ENCODE results near the gene PTX3. TPM values are rescaled to one million over a fixed set of nuclear protein-coding genes. Genes with fewer than 3 reads are reported as not detected.

PTX3 gene
- total RNA-seq, 1 experiment from 2014 or later: 0.59 TPM

DNA sequence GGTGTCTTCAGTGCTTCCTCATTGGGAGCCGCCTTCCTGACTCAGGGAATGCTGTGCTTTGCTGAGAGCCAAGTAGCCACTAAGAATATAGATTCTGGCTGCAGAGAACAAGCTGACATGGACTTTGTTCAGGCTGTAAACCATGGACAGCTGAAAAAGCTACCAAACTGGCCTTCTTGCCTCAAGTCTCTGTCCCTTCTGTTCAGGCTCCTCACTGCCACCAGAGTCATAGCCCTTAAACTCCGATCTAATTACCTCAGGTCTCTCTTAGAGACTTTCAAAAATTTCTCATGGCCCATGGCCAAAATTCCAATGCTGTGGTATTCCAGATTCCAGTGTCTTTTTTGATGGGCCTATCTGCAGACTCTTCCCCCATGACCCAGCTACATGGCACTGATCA is 19.4 kb upstream of the PTX3 start (continued):
- TF ChIP-seq SOX15 (CRISPR knock-in tag; IDR thresholded peaks at IDR 0.05) (no peak), JUN (CRISPR knock-in tag; IDR thresholded peaks at IDR 0.05) (no peak), OVOL2 (CRISPR knock-in tag; IDR thresholded peaks at IDR 0.05; ENCODE audit: borderline replicate concordance) (no peak), GABPB1 (CRISPR knock-in tag; IDR thresholded peaks at IDR 0.05) (no peak)
- TF ChIP-seq, protein P1, sequence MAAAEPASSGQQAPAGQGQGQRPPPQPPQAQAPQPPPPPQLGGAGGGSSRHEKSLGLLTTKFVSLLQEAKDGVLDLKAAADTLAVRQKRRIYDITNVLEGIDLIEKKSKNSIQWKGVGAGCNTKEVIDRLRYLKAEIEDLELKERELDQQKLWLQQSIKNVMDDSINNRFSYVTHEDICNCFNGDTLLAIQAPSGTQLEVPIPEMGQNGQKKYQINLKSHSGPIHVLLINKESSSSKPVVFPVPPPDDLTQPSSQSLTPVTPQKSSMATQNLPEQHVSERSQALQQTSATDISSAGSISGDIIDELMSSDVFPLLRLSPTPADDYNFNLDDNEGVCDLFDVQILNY (CRISPR knock-in tag; IDR thresholded peaks at IDR 0.05): no peak
- TF ChIP-seq, protein P2, sequence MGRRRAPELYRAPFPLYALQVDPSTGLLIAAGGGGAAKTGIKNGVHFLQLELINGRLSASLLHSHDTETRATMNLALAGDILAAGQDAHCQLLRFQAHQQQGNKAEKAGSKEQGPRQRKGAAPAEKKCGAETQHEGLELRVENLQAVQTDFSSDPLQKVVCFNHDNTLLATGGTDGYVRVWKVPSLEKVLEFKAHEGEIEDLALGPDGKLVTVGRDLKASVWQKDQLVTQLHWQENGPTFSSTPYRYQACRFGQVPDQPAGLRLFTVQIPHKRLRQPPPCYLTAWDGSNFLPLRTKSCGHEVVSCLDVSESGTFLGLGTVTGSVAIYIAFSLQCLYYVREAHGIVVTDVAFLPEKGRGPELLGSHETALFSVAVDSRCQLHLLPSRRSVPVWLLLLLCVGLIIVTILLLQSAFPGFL (CRISPR knock-in tag; IDR thresholded peaks at IDR 0.05; ENCODE audit: borderline replicate concordance): no peak

DNA sequence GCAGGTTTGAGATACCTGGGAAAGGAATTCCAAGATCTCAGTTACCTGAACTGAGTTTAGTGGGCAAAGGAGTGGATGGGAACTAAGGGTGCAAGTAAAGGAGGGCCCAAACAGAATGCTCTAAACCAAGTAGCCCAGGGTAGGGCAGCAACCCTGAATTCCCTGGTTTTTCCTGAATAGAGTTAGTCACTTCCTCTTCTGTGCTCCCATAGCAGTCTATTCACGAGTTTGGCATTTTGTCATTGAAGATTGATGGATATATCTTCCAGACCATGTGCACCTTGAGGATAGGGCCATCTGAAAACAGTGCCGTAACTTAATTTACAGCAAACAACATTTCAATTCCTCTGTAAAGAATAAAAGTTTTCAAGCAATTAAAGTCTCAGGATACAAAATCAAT is 18.5 kb upstream of the PTX3 start:
- H3K27me3 Mint-ChIP-seq (ENCODE audit: low read depth): no peaks in the 10 kb centered on the region
- no peaks in the 10 kb centered on the region for H3K9me3 Mint-ChIP-seq
- ATAC-seq (no peak), DNase-seq (ENCODE audit: low spot score) (no peak)
- no peak for TF ChIP-seq ZNF138 (CRISPR knock-in tag; conservative IDR thresholded peaks at IDR 0.05)
- no peak for TF ChIP-seq IRF2 (CRISPR knock-in tag; IDR thresholded peaks at IDR 0.05; ENCODE audit: borderline replicate concordance, low read depth)
- TF ChIP-seq, protein P3, sequence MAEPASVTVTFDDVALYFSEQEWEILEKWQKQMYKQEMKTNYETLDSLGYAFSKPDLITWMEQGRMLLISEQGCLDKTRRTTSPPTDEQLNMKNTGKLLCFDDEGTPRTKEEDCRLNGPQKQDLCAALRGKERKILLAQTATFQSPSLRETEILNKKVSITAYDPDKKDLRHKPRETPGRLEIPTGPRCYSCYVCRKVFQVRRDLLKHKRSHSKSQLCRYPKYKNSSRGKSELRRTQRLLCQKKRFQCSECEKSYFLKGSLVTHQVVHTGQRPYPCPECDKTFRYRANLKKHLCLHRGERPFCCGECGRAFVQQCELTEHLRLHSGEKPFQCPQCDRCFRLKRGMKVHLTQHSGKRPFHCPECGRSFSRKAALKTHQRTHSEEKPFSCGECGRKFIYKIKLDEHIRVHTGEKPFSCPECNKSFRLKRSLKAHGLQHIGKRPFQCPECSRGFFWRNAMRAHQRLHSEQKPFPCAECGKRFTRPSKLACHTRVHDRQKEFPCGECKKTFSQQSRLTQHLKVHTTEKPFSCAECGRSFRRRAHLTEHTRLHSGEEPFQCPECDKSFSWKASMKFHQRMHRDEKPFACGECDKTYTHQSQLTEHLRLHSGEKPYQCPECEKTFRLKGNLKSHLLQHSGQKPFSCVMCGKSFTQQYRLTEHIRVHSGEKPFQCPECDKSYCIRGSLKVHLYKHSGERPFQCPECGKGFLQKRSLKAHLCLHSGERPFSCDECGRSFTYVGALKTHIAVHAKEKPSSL (CRISPR knock-in tag; conservative IDR thresholded peaks at IDR 0.05): no peak
- TF ChIP-seq, protein P4, sequence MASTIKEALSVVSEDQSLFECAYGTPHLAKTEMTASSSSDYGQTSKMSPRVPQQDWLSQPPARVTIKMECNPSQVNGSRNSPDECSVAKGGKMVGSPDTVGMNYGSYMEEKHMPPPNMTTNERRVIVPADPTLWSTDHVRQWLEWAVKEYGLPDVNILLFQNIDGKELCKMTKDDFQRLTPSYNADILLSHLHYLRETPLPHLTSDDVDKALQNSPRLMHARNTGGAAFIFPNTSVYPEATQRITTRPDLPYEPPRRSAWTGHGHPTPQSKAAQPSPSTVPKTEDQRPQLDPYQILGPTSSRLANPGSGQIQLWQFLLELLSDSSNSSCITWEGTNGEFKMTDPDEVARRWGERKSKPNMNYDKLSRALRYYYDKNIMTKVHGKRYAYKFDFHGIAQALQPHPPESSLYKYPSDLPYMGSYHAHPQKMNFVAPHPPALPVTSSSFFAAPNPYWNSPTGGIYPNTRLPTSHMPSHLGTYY (CRISPR knock-in tag; IDR thresholded peaks at IDR 0.05): no peak
- no peak for TF ChIP-seq ESRRA (CRISPR knock-in tag; IDR thresholded peaks at IDR 0.05; ENCODE audit: borderline replicate concordance)
- H3K4me1 Mint-ChIP-seq: peaks cover 5% of the 10 kb centered on the region; the same call in 1 of the 2 replicates
- no peaks in the 10 kb centered on the region for H3K36me3 Mint-ChIP-seq
- CTCF ChIA-PET: no interaction called here
- H3K4me3 Mint-ChIP-seq: no peak overlapping the region
- POLR2A ChIA-PET: no interaction called here
- H3K27ac Mint-ChIP-seq: no peak overlapping the region

DNA sequence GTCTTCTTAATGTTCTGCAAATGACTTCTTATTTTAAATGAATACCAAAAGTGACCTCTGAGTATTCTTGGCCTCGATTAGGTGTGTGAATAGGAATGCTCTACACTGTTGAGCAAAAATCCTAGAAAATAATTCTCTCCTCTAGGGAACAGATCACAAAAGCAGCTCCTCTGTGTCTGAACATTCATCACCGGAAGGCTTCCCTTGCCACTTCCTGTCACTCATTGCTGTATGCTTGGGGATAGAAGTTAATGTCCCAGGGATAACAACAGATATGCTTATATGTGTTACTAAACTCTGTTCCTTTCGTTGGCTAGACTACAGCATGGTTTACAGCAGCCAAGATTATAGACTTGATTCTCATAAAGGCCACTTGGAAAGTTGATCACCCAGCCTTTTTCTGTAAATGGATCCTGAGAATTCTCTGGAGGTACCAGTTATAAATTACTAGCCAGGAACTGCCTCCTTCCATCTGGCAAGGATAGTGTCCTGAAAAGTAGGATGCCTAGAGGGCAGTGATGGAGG is 16.0 kb upstream of the PTX3 start:
- Mint-ChIP-seq H3K27me3 (ENCODE audit: low read depth) (no peaks in the 10 kb centered on the region), H3K36me3 (peaks cover 19% of the 10 kb centered on the region), H3K9me3 (peaks cover 23% of the 10 kb centered on the region), H3K4me3 (no peak overlapping the region), H3K27ac (no peak overlapping the region), H3K4me1 (peaks cover 5% of the 10 kb centered on the region; the same call in 1 of the 2 replicates)
- ATAC-seq: no peak
- no peak for DNase-seq (ENCODE audit: low spot score)
- CTCF ChIA-PET: no interaction called here
- POLR2A ChIA-PET: no interaction called here
- no peak for TF ChIP-seq ZBTB21 (CRISPR knock-in tag; IDR thresholded peaks at IDR 0.05; ENCODE audit: borderline replicate concordance)
- no peak for TF ChIP-seq GABPB1 (CRISPR knock-in tag; IDR thresholded peaks at IDR 0.05)
- TF ChIP-seq, protein P4 (CRISPR knock-in tag; IDR thresholded peaks at IDR 0.05): no peak
- TF ChIP-seq TP53 (CRISPR knock-in tag; IDR thresholded peaks at IDR 0.05): no peak
- TF ChIP-seq, protein P5, sequence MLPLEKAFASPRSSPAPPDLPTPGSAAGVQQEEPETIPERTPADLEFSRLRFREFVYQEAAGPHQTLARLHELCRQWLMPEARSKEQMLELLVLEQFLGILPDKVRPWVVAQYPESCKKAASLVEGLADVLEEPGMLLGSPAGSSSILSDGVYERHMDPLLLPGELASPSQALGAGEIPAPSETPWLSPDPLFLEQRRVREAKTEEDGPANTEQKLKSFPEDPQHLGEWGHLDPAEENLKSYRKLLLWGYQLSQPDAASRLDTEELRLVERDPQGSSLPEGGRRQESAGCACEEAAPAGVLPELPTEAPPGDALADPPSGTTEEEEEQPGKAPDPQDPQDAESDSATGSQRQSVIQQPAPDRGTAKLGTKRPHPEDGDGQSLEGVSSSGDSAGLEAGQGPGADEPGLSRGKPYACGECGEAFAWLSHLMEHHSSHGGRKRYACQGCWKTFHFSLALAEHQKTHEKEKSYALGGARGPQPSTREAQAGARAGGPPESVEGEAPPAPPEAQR (CRISPR knock-in tag; IDR thresholded peaks at IDR 0.05): no peak
- no peak for TF ChIP-seq PRRX2 (CRISPR knock-in tag; IDR thresholded peaks at IDR 0.05)
- TF ChIP-seq ZNF396 (CRISPR knock-in tag; IDR thresholded peaks at IDR 0.05; ENCODE audit: borderline replicate concordance): no peak
- TF ChIP-seq, protein P6, sequence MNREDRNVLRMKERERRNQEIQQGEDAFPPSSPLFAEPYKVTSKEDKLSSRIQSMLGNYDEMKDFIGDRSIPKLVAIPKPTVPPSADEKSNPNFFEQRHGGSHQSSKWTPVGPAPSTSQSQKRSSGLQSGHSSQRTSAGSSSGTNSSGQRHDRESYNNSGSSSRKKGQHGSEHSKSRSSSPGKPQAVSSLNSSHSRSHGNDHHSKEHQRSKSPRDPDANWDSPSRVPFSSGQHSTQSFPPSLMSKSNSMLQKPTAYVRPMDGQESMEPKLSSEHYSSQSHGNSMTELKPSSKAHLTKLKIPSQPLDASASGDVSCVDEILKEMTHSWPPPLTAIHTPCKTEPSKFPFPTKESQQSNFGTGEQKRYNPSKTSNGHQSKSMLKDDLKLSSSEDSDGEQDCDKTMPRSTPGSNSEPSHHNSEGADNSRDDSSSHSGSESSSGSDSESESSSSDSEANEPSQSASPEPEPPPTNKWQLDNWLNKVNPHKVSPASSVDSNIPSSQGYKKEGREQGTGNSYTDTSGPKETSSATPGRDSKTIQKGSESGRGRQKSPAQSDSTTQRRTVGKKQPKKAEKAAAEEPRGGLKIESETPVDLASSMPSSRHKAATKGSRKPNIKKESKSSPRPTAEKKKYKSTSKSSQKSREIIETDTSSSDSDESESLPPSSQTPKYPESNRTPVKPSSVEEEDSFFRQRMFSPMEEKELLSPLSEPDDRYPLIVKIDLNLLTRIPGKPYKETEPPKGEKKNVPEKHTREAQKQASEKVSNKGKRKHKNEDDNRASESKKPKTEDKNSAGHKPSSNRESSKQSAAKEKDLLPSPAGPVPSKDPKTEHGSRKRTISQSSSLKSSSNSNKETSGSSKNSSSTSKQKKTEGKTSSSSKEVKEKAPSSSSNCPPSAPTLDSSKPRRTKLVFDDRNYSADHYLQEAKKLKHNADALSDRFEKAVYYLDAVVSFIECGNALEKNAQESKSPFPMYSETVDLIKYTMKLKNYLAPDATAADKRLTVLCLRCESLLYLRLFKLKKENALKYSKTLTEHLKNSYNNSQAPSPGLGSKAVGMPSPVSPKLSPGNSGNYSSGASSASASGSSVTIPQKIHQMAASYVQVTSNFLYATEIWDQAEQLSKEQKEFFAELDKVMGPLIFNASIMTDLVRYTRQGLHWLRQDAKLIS (CRISPR knock-in tag; IDR thresholded peaks at IDR 0.05; ENCODE audit: borderline replicate concordance): no peak
- TF ChIP-seq JUN (CRISPR knock-in tag; IDR thresholded peaks at IDR 0.05): no peak
- TF ChIP-seq, protein P7, sequence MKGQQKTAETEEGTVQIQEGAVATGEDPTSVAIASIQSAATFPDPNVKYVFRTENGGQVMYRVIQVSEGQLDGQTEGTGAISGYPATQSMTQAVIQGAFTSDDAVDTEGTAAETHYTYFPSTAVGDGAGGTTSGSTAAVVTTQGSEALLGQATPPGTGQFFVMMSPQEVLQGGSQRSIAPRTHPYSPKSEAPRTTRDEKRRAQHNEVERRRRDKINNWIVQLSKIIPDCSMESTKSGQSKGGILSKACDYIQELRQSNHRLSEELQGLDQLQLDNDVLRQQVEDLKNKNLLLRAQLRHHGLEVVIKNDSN (CRISPR knock-in tag; IDR thresholded peaks at IDR 0.05): no peak
